ENCODE measurements around the gene HPGDS.

HPGDS gene

DNA sequence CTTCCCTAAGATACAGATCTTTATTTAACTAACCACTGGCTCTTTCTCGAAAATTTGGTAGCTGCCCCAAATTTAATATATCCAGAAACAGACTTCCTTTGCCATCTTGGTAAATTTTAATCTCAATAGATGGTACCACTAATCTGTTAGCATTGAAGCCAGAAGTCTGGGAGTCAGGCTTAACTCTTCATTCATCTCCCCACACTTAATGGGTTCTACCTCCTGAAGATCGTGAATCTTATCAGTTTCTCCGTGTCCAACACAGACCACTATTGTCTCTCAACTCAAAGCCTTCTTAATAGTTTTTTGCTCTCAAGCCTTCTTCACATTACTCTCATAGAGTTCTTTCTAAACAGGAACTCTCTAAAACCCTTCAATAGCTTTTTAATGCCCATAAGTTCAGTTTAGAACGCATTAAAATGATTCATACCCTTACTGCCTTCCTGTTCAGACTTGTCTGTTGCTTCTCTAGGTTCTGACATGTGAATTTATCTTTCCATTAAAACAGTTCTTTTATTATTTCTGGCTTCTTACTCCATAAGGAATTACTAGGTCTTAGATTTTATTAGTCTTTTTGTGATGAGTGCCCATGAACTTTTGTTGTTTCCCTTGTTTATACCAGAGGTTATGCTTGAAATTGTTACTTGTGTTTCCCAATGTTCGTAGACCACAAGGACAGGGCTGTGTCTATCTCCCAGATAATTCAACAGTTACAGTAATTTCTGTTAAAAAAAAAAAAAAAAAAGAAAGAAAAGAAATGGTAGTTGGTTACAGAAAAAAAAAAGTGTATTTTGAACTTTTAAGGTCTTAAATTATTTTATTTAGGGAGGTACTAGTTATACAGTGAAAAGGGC lies 80.2 kb downstream of the HPGDS start:
- TF ChIP-seq, protein P1, sequence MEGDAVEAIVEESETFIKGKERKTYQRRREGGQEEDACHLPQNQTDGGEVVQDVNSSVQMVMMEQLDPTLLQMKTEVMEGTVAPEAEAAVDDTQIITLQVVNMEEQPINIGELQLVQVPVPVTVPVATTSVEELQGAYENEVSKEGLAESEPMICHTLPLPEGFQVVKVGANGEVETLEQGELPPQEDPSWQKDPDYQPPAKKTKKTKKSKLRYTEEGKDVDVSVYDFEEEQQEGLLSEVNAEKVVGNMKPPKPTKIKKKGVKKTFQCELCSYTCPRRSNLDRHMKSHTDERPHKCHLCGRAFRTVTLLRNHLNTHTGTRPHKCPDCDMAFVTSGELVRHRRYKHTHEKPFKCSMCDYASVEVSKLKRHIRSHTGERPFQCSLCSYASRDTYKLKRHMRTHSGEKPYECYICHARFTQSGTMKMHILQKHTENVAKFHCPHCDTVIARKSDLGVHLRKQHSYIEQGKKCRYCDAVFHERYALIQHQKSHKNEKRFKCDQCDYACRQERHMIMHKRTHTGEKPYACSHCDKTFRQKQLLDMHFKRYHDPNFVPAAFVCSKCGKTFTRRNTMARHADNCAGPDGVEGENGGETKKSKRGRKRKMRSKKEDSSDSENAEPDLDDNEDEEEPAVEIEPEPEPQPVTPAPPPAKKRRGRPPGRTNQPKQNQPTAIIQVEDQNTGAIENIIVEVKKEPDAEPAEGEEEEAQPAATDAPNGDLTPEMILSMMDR (IDR thresholded peaks at IDR 0.05): no peak
- Histone ChIP-seq H3K27me3 (no peaks in the 10 kb centered on the region), H3K36me3 (no peaks in the 10 kb centered on the region), H3K9me3 (no peaks in the 10 kb centered on the region), H3K4me3 (ENCODE audit: low read depth in 1 of 2, low read length in 1 of 2) (no peak overlapping the region), H3K4me1 (ENCODE audit: control insufficient read depth in 1 of 2, insufficient read depth in 1 of 2, low read depth in 1 of 2, low read length in 1 of 2) (no peaks in the 10 kb centered on the region), H3K27ac (no peak overlapping the region)

DNA sequence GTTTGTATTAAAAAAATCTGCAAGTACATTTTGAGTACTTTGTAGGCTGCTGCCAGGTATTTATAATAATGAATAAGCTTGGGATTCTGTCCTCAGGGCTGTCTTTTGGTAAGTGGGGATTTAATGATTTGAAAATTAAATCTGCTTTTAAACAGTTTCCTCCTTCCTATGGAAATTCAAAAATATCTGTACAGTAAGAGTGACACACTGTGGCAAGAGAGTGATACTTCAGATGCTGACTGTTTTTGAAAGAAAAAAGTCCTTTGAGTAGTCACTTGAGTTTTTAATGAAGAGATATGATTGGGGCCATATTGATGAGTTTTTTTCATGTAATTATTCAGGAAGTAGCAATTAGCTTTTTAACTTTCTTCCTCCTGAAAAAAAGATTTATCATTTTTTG lies 85.8 kb downstream of the HPGDS start:
- Histone ChIP-seq H3K27me3 (no peaks in the 10 kb centered on the region), H3K4me3 (ENCODE audit: low read depth in 1 of 2, low read length in 1 of 2) (no peak overlapping the region), H3K27ac (no peak overlapping the region), H3K9me3 (no peaks in the 10 kb centered on the region), H3K36me3 (peaks cover 13% of the 10 kb centered on the region), H3K4me1 (ENCODE audit: control insufficient read depth in 1 of 2, insufficient read depth in 1 of 2, low read depth in 1 of 2, low read length in 1 of 2) (no peaks in the 10 kb centered on the region)
- TF ChIP-seq, protein P1 (IDR thresholded peaks at IDR 0.05): no peak

DNA sequence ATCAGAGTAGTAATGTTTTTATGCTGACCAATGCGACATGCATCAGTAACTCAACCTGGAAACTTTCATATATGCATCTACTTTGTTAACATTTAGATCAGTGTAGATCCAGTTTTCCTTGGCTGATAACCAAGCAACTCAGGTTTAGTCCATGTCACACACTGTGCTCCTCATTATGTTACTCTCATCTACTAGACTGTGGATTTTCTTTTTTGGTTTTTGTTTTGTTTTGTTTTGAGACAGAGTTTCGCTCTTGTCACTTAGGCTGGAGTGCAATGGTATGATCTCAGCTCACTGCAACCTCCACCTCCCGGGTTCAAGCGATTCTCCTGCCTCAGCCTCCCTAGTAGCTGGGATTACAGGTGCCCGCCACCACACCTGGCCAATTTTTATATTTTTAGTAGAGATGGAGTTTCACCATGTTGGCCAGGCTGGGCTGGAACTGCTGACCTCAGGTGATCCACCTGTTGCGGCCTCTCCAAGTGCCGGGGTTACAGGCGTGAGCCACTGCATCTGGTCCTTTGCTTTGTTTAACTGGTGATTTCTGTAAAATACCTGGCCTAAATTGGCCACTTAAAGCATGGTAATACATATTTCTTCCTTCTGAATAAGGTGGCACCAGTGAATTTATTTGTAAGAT lies 86.4 kb downstream of the HPGDS start:
- TF ChIP-seq, protein P1 (IDR thresholded peaks at IDR 0.05): no peak
- no peak overlapping the region for H3K4me3 ChIP-seq (ENCODE audit: low read depth in 1 of 2, low read length in 1 of 2)
- H3K27me3 ChIP-seq: no peaks in the 10 kb centered on the region
- peaks cover 13% of the 10 kb centered on the region for H3K36me3 ChIP-seq
- no peaks in the 10 kb centered on the region for H3K9me3 ChIP-seq
- H3K27ac ChIP-seq: no peak overlapping the region
- no peaks in the 10 kb centered on the region for H3K4me1 ChIP-seq (ENCODE audit: control insufficient read depth in 1 of 2, insufficient read depth in 1 of 2, low read depth in 1 of 2, low read length in 1 of 2)

DNA sequence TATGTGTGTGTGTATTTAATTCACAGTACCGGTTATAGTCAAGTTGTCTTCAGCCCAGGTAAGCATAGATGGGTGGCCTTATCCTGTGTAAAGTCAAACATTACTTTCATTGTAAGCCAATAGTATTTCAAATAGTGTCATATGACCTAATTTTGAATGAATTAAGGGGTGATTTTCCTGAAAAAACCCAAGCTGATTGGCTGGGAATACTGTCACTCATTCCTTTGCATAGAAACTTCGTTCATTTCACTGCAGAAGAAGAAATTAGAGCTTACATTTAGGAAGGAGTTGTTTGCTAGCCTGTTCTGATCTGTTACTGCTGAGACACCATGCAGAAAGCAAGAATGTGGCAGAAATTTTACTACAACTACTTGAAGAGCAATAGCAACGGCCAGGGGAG lies 89.6 kb downstream of the HPGDS start:
- Histone ChIP-seq H3K36me3 (peaks cover 13% of the 10 kb centered on the region), H3K4me1 (ENCODE audit: control insufficient read depth in 1 of 2, insufficient read depth in 1 of 2, low read depth in 1 of 2, low read length in 1 of 2) (no peaks in the 10 kb centered on the region), H3K9me3 (no peaks in the 10 kb centered on the region), H3K27me3 (no peaks in the 10 kb centered on the region), H3K27ac (no peak overlapping the region), H3K4me3 (ENCODE audit: low read depth in 1 of 2, low read length in 1 of 2) (no peak overlapping the region)
- TF ChIP-seq, protein P1 (IDR thresholded peaks at IDR 0.05): no peak

DNA sequence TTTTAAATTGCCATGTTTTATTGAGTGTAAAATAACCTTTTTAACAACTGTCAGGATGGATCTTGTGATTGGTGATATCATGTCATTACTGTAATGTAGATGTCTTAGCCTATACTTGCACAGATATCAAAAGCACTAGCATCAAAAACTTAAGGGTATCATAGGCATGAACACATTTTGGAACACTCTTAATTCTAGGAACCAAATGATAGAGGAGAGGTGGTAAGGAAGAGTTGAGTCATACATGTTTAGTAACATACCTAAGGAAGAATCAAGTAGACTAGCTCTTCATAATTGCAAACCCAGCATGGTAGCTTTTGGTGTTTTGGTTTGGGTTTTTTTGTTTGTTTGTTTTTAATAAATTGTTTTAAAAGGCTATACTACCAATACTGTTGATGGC lies 91.5 kb downstream of the HPGDS start:
- H3K4me1 ChIP-seq (ENCODE audit: control insufficient read depth in 1 of 2, insufficient read depth in 1 of 2, low read depth in 1 of 2, low read length in 1 of 2): no peaks in the 10 kb centered on the region
- H3K27me3 ChIP-seq: no peaks in the 10 kb centered on the region
- no peaks in the 10 kb centered on the region for H3K9me3 ChIP-seq
- no peak overlapping the region for H3K27ac ChIP-seq
- no peak overlapping the region for H3K4me3 ChIP-seq (ENCODE audit: low read depth in 1 of 2, low read length in 1 of 2)
- TF ChIP-seq, protein P1 (IDR thresholded peaks at IDR 0.05): no peak
- peaks cover 20% of the 10 kb centered on the region for H3K36me3 ChIP-seq
